Upper lobe of right lung (tissue), 1 donor: ENCODE data around the gene EIF3L. TPM values are rescaled to one million over a fixed set of nuclear protein-coding genes. Genes with fewer than 3 reads are reported as not detected.
A peak's percentile ranks its signal among the peaks of the same experiment; 100 is the strongest.

ENCODE experiments used
- ATAC-seq: fragments of 200-7000 bp; cut with Tn5 transposase; one replicate; pipeline ENCODE4 v1.9.1; 2020; ENCODE audit warnings: mild to moderate bottlenecking, moderate library complexity
- DNase-seq: peaks from one replicate; pipeline ENCODE4 v3.0.0-alpha.2; 2020
- H3K27ac ChIP-seq: fragments of 200-600 bp; one replicate; pipeline ENCODE4 v1.8.0; 2022
- H3K27me3 ChIP-seq: fragments of 200-600 bp; one replicate; pipeline ENCODE4 v1.8.0; 2022; ENCODE audit warnings: mild to moderate bottlenecking
- H3K36me3 ChIP-seq: fragments of 200-600 bp; one replicate; pipeline ENCODE4 v1.8.0; 2022
- H3K4me1 ChIP-seq: fragments of 200-600 bp; one replicate; pipeline ENCODE4 v1.8.0; 2022
- H3K4me3 ChIP-seq: fragments of 200-600 bp; one replicate; pipeline ENCODE4 v1.8.0; 2022; ENCODE audit warnings: mild to moderate bottlenecking
- H3K9me3 ChIP-seq: fragments of 200-600 bp; one replicate; pipeline ENCODE4 v1.8.0; 2022
- CTCF ChIP-seq: fragments of 200-600 bp; IDR thresholded peaks from one replicate; pipeline ENCODE4 v1.8.0; 2022; ENCODE audit warnings: antibody characterized with exemption
- intact Hi-C: fragments of 100-400 bp; cut with DNase I; formaldehyde crosslinking; loops from one replicate; pipeline ENCODE4 v1.11.0; 2022
- total RNA-seq: library from RNA; stranded (reverse); fragmentation: NEBNext Ultra II Directional; extraction: Animal tissue kit (Norgen Biotek cat#: 25700); gene quantifications from one replicate; pipeline ENCODE4 v1.2.1, GENCODE V29; 2021
- donor health status: DM: no; HTN: yes; CAD: no; lungs with severe emphysema.

EIF3L gene
- total RNA-seq, 1 donor from 2014 or later, result 369 TPM

GRCh38 chr22:37913233-37913721 lies 64.1 kb downstream of the EIF3L start:
- H3K4me1 ChIP-seq, result no peaks in the 10 kb centered on the region
- H3K36me3 ChIP-seq, result peaks cover 12% of the 10 kb centered on the region
- intact Hi-C loops, result no loop called here
- DNase-seq (no peak), ATAC-seq (peak; percentile 35)
- no peaks in the 10 kb centered on the region for H3K9me3 ChIP-seq
- no peak for TF ChIP-seq CTCF
- H3K27me3 ChIP-seq, result no peaks in the 10 kb centered on the region
- H3K4me3 ChIP-seq, result no peak overlapping the region
- H3K27ac ChIP-seq, result no peak overlapping the region

DNA sequence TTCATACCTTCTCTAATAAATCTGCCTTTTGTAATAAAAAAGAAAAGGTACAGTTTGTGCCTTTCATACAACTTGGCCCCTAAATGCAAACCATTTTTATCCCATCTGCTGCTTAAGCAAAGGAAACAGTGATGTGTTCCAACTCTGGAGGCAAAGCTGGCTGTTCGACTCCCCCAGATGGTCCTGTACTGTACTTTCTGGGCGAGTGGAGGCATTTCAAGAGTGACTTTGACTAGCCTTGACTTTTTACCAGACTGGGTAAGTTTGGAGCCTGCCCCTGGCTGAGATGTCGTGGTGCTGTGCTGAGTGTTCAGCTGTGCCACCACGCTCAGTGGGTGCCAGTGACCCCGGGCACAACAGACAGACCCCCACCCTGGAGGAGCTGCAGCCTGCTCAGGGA lies 67.1 kb downstream of the EIF3L start:
- TF ChIP-seq CTCF, result no peak
- ATAC-seq, result no peak
- DNase-seq, result no peak
- Histone ChIP-seq H3K4me1 (no peaks in the 10 kb centered on the region), H3K9me3 (no peaks in the 10 kb centered on the region), H3K27ac (no peak overlapping the region), H3K4me3 (no peak overlapping the region), H3K27me3 (no peaks in the 10 kb centered on the region), H3K36me3 (peaks cover 19% of the 10 kb centered on the region)
- intact Hi-C loops, result no loop called here

- Histone ChIP-seq H3K9me3 (no peaks in the 10 kb centered on the region), H3K4me1 (no peaks in the 10 kb centered on the region), H3K36me3 (peaks cover 19% of the 10 kb centered on the region), H3K4me3 (no peak overlapping the region), H3K27ac (no peak overlapping the region), H3K27me3 (no peaks in the 10 kb centered on the region)
- ATAC-seq, result no peak
- no peak for DNase-seq
- intact Hi-C loops, result no loop called here
- TF ChIP-seq CTCF, result no peak
Observed at GRCh38 chr22:37917874-37918548, 68.8 kb downstream of the EIF3L start.

DNA sequence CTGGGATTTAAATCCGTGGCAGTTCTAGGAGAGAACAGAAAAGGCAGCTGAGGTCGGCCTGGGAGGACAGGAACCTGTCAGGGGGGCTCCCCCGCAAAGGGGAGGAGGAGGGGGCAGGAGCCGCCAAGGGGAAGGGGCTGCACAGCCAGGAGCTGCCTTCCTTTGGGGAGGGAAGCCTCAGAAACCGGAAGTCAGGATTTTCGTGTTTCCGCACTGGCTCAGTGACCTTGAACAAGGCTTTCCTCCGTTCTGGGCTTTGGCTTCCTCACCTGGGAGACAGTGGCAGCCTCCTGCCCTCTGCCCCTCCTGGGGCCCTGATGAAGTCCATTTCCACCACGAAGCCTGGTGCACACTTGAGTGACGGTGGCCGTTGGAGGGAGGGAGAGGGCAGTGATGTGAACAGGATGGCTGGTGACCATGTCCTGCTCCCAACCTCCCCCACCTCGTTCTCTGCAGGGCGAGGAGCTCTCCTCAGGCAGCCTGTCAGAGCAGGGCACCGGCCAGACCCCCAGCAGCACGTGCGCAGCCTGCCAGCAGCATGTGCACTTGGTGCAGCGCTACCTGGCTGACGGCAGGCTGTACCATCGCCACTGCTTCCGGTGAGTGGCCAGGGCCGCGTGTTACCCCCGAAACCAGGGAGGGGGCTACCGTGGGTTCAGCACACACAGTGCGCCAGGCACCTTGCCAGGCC lies 69.5 kb downstream of the EIF3L start:
- TF ChIP-seq CTCF, result no peak
- intact Hi-C loops, result no loop called here
- ATAC-seq (no peak), DNase-seq (no peak)
- no peaks in the 10 kb centered on the region for H3K27me3 ChIP-seq
- no peak overlapping the region for H3K27ac ChIP-seq
- no peaks in the 10 kb centered on the region for H3K4me1 ChIP-seq
- no peak overlapping the region for H3K4me3 ChIP-seq
- no peaks in the 10 kb centered on the region for H3K9me3 ChIP-seq
- peaks cover 19% of the 10 kb centered on the region for H3K36me3 ChIP-seq

DNA sequence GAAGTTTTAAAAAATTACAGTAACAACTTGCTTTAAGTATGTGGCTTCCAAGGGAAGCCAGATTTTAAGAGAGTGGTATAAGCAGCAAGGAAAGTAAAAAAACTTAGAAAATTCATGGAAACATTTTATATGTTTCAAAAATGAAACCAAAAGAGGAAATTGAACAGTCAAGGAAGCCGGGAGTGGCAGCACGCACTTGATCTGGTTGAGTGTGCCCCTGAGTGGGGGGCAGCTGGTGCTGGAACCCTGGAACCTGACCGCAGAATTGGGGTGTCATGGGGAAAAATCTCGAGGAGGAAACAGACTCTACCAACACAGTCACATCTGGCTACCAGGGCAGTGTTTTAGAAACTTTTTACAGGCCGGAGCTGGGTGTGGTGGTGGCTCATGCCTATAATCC lies 70.9 kb downstream of the EIF3L start:
- DNase-seq (no peak), ATAC-seq (no peak)
- intact Hi-C loops, result no loop called here
- TF ChIP-seq CTCF, result no peak
- Histone ChIP-seq H3K27me3 (no peaks in the 10 kb centered on the region), H3K4me1 (no peaks in the 10 kb centered on the region), H3K36me3 (peaks cover 14% of the 10 kb centered on the region), H3K27ac (peak overlapping the region; percentile 13), H3K9me3 (no peaks in the 10 kb centered on the region), H3K4me3 (no peak overlapping the region)
